Measurements from ENCODE around the gene GRIK1.

GRIK1 gene

GRCh38 chr21:29771491-29772066 is 168.2 kb downstream of the GRIK1 start:
- FAIRE-seq = no peak

GRCh38 chr21:29763674-29764073 is 176.1 kb downstream of the GRIK1 start:
- FAIRE-seq = no peak

- no peak for FAIRE-seq
These were observed 177.2 kb downstream of the GRIK1 start for GRCh38 chr21:29762570-29763082.

- no peak for FAIRE-seq
These were observed 186.6 kb downstream of the GRIK1 start for GRCh38 chr21:29753216-29753615.

GRCh38 chr21:29751473-29752185 is 188.2 kb downstream of the GRIK1 start:
- FAIRE-seq = no peak

- FAIRE-seq = no peak
These were observed 189.8 kb downstream of the GRIK1 start for GRCh38 chr21:29749957-29750356.

- no peak for FAIRE-seq
These were observed 190.6 kb downstream of the GRIK1 start for GRCh38 chr21:29749223-29749622.

- no peak for FAIRE-seq
These were observed 191.2 kb downstream of the GRIK1 start for GRCh38 chr21:29748391-29749167.

GRCh38 chr21:29741761-29742160 is 198.0 kb downstream of the GRIK1 start:
- FAIRE-seq = no peak

- no peak for FAIRE-seq
These were observed 200.6 kb downstream of the GRIK1 start for GRCh38 chr21:29739176-29739575.

- no peak for FAIRE-seq
These were observed 201.1 kb downstream of the GRIK1 start for GRCh38 chr21:29738730-29739129.

- FAIRE-seq = no peak
These were observed 202.6 kb downstream of the GRIK1 start for GRCh38 chr21:29737186-29737585.

GRCh38 chr21:29730281-29730680 is 209.5 kb downstream of the GRIK1 start:
- no peak for FAIRE-seq

- no peak for FAIRE-seq
These were observed 213.8 kb downstream of the GRIK1 start for GRCh38 chr21:29726044-29726443.

GRCh38 chr21:29725025-29725736 is 214.6 kb downstream of the GRIK1 start:
- no peak for FAIRE-seq

- no peak for FAIRE-seq
These were observed 217.8 kb downstream of the GRIK1 start for GRCh38 chr21:29721964-29722363.

GRCh38 chr21:29721221-29721620 is 218.6 kb downstream of the GRIK1 start:
- no peak for FAIRE-seq

- FAIRE-seq = no peak
These were observed 220.3 kb downstream of the GRIK1 start for GRCh38 chr21:29719521-29719920.

GRCh38 chr21:29718081-29718815 is 221.5 kb downstream of the GRIK1 start:
- no peak for FAIRE-seq

- no peak for FAIRE-seq
These were observed 222.1 kb downstream of the GRIK1 start for GRCh38 chr21:29717659-29718058.

GRCh38 chr21:29716753-29717152 is 223.0 kb downstream of the GRIK1 start:
- FAIRE-seq = no peak

GRCh38 chr21:29715089-29715488 is 224.7 kb downstream of the GRIK1 start:
- no peak for FAIRE-seq
